Measurements from ENCODE around the gene SHKBP1. TPM values are rescaled to one million over a fixed set of nuclear protein-coding genes. Genes with fewer than 3 reads are reported as not detected.
A peak's percentile ranks its signal among the peaks of the same experiment; 100 is the strongest.

The SHKBP1 gene
- total and polyA plus RNA-seq, 2 of the 13 experiments (the other 11 are each of a cell fraction or from before 2014, with no cell fraction given) = 16.2 to 17.4 TPM

- TF ChIP-seq, protein P1, sequence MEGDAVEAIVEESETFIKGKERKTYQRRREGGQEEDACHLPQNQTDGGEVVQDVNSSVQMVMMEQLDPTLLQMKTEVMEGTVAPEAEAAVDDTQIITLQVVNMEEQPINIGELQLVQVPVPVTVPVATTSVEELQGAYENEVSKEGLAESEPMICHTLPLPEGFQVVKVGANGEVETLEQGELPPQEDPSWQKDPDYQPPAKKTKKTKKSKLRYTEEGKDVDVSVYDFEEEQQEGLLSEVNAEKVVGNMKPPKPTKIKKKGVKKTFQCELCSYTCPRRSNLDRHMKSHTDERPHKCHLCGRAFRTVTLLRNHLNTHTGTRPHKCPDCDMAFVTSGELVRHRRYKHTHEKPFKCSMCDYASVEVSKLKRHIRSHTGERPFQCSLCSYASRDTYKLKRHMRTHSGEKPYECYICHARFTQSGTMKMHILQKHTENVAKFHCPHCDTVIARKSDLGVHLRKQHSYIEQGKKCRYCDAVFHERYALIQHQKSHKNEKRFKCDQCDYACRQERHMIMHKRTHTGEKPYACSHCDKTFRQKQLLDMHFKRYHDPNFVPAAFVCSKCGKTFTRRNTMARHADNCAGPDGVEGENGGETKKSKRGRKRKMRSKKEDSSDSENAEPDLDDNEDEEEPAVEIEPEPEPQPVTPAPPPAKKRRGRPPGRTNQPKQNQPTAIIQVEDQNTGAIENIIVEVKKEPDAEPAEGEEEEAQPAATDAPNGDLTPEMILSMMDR (CRISPR knock-in tag; IDR thresholded peaks at IDR 0.05) = peak; percentile 43
- TF ChIP-seq ZNF724P (CRISPR knock-in tag; IDR thresholded peaks at IDR 0.05; ENCODE audit: borderline replicate concordance) = 0 out of 2 replicates have a peak, but pooled peaks have one; percentile 32
- TF ChIP-seq FOXK1 (CRISPR knock-in tag; IDR thresholded peaks at IDR 0.05; ENCODE audit: borderline replicate concordance, low read depth) = peak; percentile 16; the same call in 1 of the 2 replicates
- no peak for TF ChIP-seq PRDM15 (CRISPR knock-in tag; IDR thresholded peaks at IDR 0.05)
Observed at GRCh38 chr19:40530091-40530901, 46.4 kb upstream of the SHKBP1 start (continued).

DNA sequence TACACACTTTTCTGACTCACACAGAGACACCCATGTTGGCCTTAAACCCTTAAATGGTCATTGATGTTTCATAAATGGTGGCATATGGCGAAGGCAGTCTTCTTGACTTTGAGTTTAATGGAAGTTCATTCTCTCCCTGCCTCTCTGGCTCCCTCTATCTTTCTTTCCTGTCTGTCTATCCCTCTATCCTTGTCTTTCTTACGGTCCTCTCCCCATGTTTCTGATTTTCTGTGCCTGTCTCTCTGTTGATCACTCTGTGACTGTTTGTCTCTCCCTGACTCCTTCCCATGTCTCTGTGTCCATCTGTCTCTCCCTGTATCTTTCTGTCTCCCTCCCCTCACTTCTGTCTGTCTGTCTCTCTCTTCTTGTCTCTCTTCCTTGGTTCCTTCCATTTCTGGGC is 43.2 kb upstream of the SHKBP1 start:
- 37% methylated on average over 2 of the region's 2 CpGs for WGBS (ENCODE audit: low lambda C conversion rate)
- no peak overlapping the region for H3K9ac ChIP-seq (ENCODE audit: insufficient read depth, low read depth, low read length)
- H3K27me3 ChIP-seq (ENCODE audit: control insufficient read depth in 1 of 2, insufficient read depth in 2 of 2, low read length in 2 of 2) = no peaks in the 10 kb centered on the region
- ChIA-PET POLR2A (no interaction called here), CTCF (ENCODE audit: low intra/inter-chr PET ratio, low total read pairs) (no interaction called here)
- in situ Hi-C loops (cut with HindIII; ENCODE audit: extremely low pct_ligation_motif_present, low pct_unique_long_range_greater_than_20kb) = loop anchor here (5.0 kb wide), 1 partner anchor 69 kb away; the partner anchor contains the start of gene LTBP4
- ATAC-seq (no peak), DNase-seq (ENCODE audit: low spot score) (no peak), FAIRE-seq (no peak)
- no TSS peak for BruUV-seq (replicated peaks)
- no peak overlapping the region for H2AFZ ChIP-seq (ENCODE audit: low read length)
- H3K9me3 ChIP-seq (ENCODE audit: low read length) = no peaks in the 10 kb centered on the region
- H3K4me3 ChIP-seq (replicated peaks in 1 of 3; ENCODE audit: insufficient read depth in 1 of 3, low read depth in 2 of 3, low read length in 3 of 3) = no peak overlapping the region
- intact Hi-C loops (cut with micrococcal nuclease; ENCODE audit: unreplicated experiment) = no loop called here
- no peak overlapping the region for H3K27ac ChIP-seq (ENCODE audit: extremely low read length, insufficient read depth, low read length)
- H3K4me2 ChIP-seq (ENCODE audit: low read depth, low read length) = no peak overlapping the region
- H4K20me1 ChIP-seq (ENCODE audit: insufficient read depth, low read length) = no peaks in the 10 kb centered on the region
- no peaks in the 10 kb centered on the region for H3K79me2 ChIP-seq (ENCODE audit: insufficient read depth, low read length)
- peaks cover 19% of the 10 kb centered on the region for H3K4me1 ChIP-seq (ENCODE audit: insufficient read depth, low read length)
- H3K36me3 ChIP-seq (replicated peaks in 1 of 2; ENCODE audit: control insufficient read depth in 1 of 2, insufficient read depth in 2 of 2, low read length in 2 of 2) = no peaks in the 10 kb centered on the region
- TF ChIP-seq FOXA3 (CRISPR knock-in tag; IDR thresholded peaks at IDR 0.05) (no peak), NR2F6 (IDR thresholded peaks at IDR 0.05) (no peak), NR2F6 (CRISPR knock-in tag; IDR thresholded peaks at IDR 0.05) (no peak), JDP2 (CRISPR knock-in tag; IDR thresholded peaks at IDR 0.05; ENCODE audit: borderline replicate concordance) (no peak), ZSCAN9 (CRISPR knock-in tag; IDR thresholded peaks at IDR 0.05; ENCODE audit: borderline replicate concordance) (no peak), ISX (CRISPR knock-in tag; conservative IDR thresholded peaks at IDR 0.05) (no peak), GATAD2A (CRISPR knock-in tag; IDR thresholded peaks at IDR 0.05) (no peak), ZNF75D (CRISPR knock-in tag; IDR thresholded peaks at IDR 0.05; ENCODE audit: borderline replicate concordance) (no peak), STAG1 (CRISPR knock-in tag; IDR thresholded peaks at IDR 0.05) (0 out of 2 replicates have a peak, but pooled peaks have one; percentile 9)
- TF ChIP-seq, protein P2, sequence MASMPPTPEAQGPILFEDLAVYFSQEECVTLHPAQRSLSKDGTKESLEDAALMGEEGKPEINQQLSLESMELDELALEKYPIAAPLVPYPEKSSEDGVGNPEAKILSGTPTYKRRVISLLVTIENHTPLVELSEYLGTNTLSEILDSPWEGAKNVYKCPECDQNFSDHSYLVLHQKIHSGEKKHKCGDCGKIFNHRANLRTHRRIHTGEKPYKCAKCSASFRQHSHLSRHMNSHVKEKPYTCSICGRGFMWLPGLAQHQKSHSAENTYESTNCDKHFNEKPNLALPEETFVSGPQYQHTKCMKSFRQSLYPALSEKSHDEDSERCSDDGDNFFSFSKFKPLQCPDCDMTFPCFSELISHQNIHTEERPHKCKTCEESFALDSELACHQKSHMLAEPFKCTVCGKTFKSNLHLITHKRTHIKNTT (CRISPR knock-in tag; IDR thresholded peaks at IDR 0.05) = no peak
- TF ChIP-seq, protein P1 (CRISPR knock-in tag; IDR thresholded peaks at IDR 0.05) = peak; percentile 19; the same call in 1 of the 2 replicates
